GM23248 (cell line): ENCODE measurements around the gene NF1. TPM values are rescaled to one million over a fixed set of nuclear protein-coding genes. Genes with fewer than 3 reads are reported as not detected.

ENCODE experiments used
- DNase-seq: peaks from one replicate; pipeline ENCODE4 v3.0.0-alpha.2; 2015
- H2AFZ ChIP-seq: fragments of 200-600 bp; sonication (generic); 2 replicates; pipeline ENCODE4 v1.6.1; 2016; ENCODE audit warnings: antibody characterized with exemption
- H3F3A ChIP-seq: fragments of 200-600 bp; sonication (generic); 2 replicates; pipeline ENCODE4 v1.6.1; 2016; ENCODE audit warnings: mild to moderate bottlenecking, antibody characterized with exemption, mixed run types; ENCODE audit not compliant: insufficient read depth
- H3K27ac ChIP-seq: fragments of 200-600 bp; sonication (generic); 2 replicates; pipeline ENCODE4 v1.5.1; 2016; ENCODE audit warnings: mild to moderate bottlenecking
- H3K27me3 ChIP-seq: fragments of 200-600 bp; sonication (generic); replicated peaks from 2 replicates; pipeline ENCODE4 v1.6.1; 2016; ENCODE audit warnings: mild to moderate bottlenecking; ENCODE audit not compliant: insufficient read depth
- H3K36me3 ChIP-seq: fragments of 200-600 bp; sonication (generic); 2 replicates; pipeline ENCODE4 v1.6.1; 2016; ENCODE audit warnings: low read depth, mild to moderate bottlenecking
- H3K4me1 ChIP-seq: fragments of 200-600 bp; sonication (generic); 2 replicates; pipeline ENCODE4 v1.6.1; 2016; ENCODE audit warnings: mild to moderate bottlenecking; ENCODE audit not compliant: insufficient read depth
- H3K4me2 ChIP-seq: fragments of 200-600 bp; sonication (generic); one replicate; pipeline ENCODE4 v1.6.1; 2016; ENCODE audit warnings: mild to moderate bottlenecking; ENCODE audit not compliant: unreplicated experiment
- H3K4me3 ChIP-seq: fragments of 200-600 bp; sonication (generic); 2 replicates; pipeline ENCODE4 v1.5.1; 2016; ENCODE audit warnings: mild to moderate bottlenecking
- H3K79me2 ChIP-seq: fragments of 200-600 bp; sonication (generic); 2 replicates; pipeline ENCODE4 v1.6.1; 2016; ENCODE audit warnings: mild to moderate bottlenecking; ENCODE audit not compliant: insufficient read depth
- H3K9ac ChIP-seq: fragments of 200-600 bp; sonication (generic); 2 replicates; pipeline ENCODE4 v1.6.1; 2016; ENCODE audit warnings: mild to moderate bottlenecking
- H3K9me2 ChIP-seq: fragments of 200-600 bp; sonication (generic); 2 replicates; pipeline ENCODE4 v1.6.1; 2016; ENCODE audit warnings: mixed run types, mild to moderate bottlenecking, moderate library complexity; ENCODE audit not compliant: insufficient read depth
- H3K9me3 ChIP-seq: fragments of 200-600 bp; sonication (generic); one replicate; pipeline ENCODE4 v1.6.1; 2017; ENCODE audit warnings: low read depth
- H4K20me1 ChIP-seq: fragments of 200-600 bp; sonication (generic); 2 replicates; pipeline ENCODE4 v1.6.0; 2016; ENCODE audit not compliant: insufficient read depth
- EZH2 ChIP-seq: fragments of 200-600 bp; sonication (generic); IDR thresholded peaks from 2 replicates; pipeline ENCODE4 v1.6.1; 2018; ENCODE audit warnings: antibody characterized with exemption, mild to moderate bottlenecking; ENCODE audit not compliant: insufficient read depth, poor library complexity, severe bottlenecking
- EZH2phosphoT487 ChIP-seq: fragments of 200-600 bp; sonication (generic); IDR thresholded peaks from 2 replicates; pipeline ENCODE4 v1.6.1; 2018; ENCODE audit warnings: antibody characterized with exemption, moderate library complexity, mild to moderate bottlenecking, low read depth; ENCODE audit not compliant: insufficient read depth
- WGBS, 2 experiments: methylation state at CpG; one replicate each; pipeline ENCODE4 v1.1.6; 2015 to 2017; ENCODE audit warnings: low lambda C conversion rate in 2 of 2, low coverage in 1 of 2; ENCODE audit errors: missing lambda C conversion rate in 2 of 2; 5-methylcytosine and 5-hydroxymethylcytosine counted together
- in situ Hi-C: fragments of 300-500 bp; cut with MboI; formaldehyde crosslinking; loops from 2 replicates; pipeline ENCODE4 v1.15.0; 2020
- polyA plus RNA-seq: library from polyadenylated mRNA; unstranded; fragments of >200 nt; fragmentation: Nextera tagmentation; extraction: Ambion mirVana; gene quantifications from 2 replicates; pipeline ENCODE4 v1.2.1, GENCODE V29; 2016
- total RNA-seq: library from RNA; depleted of rRNA; stranded (reverse); fragments of >200 nt; shearing (Covaris generic); gene quantifications from 2 replicates; pipeline ENCODE4 v1.2.3, GENCODE V29; 2014

Gene NF1
- total and polyA plus RNA-seq, 2 experiments from 2014 or later: 6.1 to 24.4 TPM

- Histone ChIP-seq H2AFZ (no peak overlapping the region), H3K9ac (no peak overlapping the region), H3K4me2 (no peak overlapping the region), H4K20me1 (no peaks in the 10 kb centered on the region), H3K9me2 (no peaks in the 10 kb centered on the region), H3K36me3 (no peaks in the 10 kb centered on the region), H3K4me1 (no peaks in the 10 kb centered on the region), H3K27ac (no peak overlapping the region), H3K9me3 (no peaks in the 10 kb centered on the region), H3K27me3 (no peaks in the 10 kb centered on the region), H3F3A (no peaks in the 10 kb centered on the region), H3K4me3 (no peak overlapping the region), H3K79me2 (peaks cover 100% of the 10 kb centered on the region)
- no peak for DNase-seq
- in situ Hi-C loops: no loop called here
- WGBS, 2 experiments: 98 to 99% methylated on average over 3 of the region's 3 CpGs
- TF ChIP-seq EZH2phosphoT487 (no peak), EZH2 (no peak)
Measured at GRCh38 chr17:31144428-31144827, 49.7 kb downstream of the NF1 start.

GRCh38 chr17:31144836-31145235 lies 50.1 kb downstream of the NF1 start:
- DNase-seq: no peak
- no peaks in the 10 kb centered on the region for H3K36me3 ChIP-seq
- no peak overlapping the region for H3K27ac ChIP-seq
- no peaks in the 10 kb centered on the region for H3K9me2 ChIP-seq
- H4K20me1 ChIP-seq: no peaks in the 10 kb centered on the region
- in situ Hi-C loops: no loop called here
- no peaks in the 10 kb centered on the region for H3K27me3 ChIP-seq
- H3K4me1 ChIP-seq: no peaks in the 10 kb centered on the region
- no peak overlapping the region for H3K4me2 ChIP-seq
- no peaks in the 10 kb centered on the region for H3K9me3 ChIP-seq
- H2AFZ ChIP-seq: no peak overlapping the region
- H3K4me3 ChIP-seq: no peak overlapping the region
- no peak overlapping the region for H3K9ac ChIP-seq
- no peaks in the 10 kb centered on the region for H3F3A ChIP-seq
- no peak for TF ChIP-seq EZH2
- no peak for TF ChIP-seq EZH2phosphoT487
- 84 to 85% methylated on average over 7 of the region's 7 CpGs for WGBS, 2 experiments
- H3K79me2 ChIP-seq: peaks cover 100% of the 10 kb centered on the region

- Histone ChIP-seq H3K9me3 (no peaks in the 10 kb centered on the region), H3K4me1 (no peaks in the 10 kb centered on the region), H3K4me3 (no peak overlapping the region), H3K36me3 (no peaks in the 10 kb centered on the region), H3K9me2 (no peaks in the 10 kb centered on the region), H3F3A (no peaks in the 10 kb centered on the region), H3K27ac (no peak overlapping the region), H3K9ac (no peak overlapping the region), H2AFZ (no peak overlapping the region), H3K4me2 (no peak overlapping the region), H3K27me3 (no peaks in the 10 kb centered on the region), H4K20me1 (no peaks in the 10 kb centered on the region), H3K79me2 (peaks cover 98% of the 10 kb centered on the region)
- 94 to 100% methylated on average over 3 of the region's 3 CpGs for WGBS, 2 experiments
- DNase-seq: no peak
- TF ChIP-seq EZH2: no peak
- no peak for TF ChIP-seq EZH2phosphoT487
- in situ Hi-C loops: no loop called here
Measured at GRCh38 chr17:31147507-31148202, 52.9 kb downstream of the NF1 start.

DNA sequence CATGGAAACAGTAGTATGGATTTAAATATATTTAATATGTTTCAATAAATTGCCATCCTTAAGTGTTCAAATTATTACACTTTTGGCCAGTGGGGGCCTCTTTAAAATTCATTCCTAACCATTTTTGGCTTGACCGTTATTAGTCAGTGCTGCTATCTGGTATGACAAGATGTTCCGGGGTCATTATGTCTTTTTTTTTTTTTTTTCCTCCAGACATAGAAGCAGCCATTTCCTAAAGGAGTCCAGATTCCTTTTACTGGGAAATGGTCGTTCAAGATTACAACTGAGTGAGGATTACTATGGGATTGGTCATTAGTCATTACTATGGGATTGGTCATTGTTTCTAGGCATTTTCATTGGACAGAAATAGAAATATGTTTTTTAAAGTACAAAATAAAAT lies 53.4 kb downstream of the NF1 start:
- no peak for DNase-seq
- H3K9me2 ChIP-seq: no peaks in the 10 kb centered on the region
- no peak overlapping the region for H2AFZ ChIP-seq
- no peak overlapping the region for H3K4me2 ChIP-seq
- H3K27ac ChIP-seq: no peak overlapping the region
- H3K27me3 ChIP-seq: no peaks in the 10 kb centered on the region
- TF ChIP-seq EZH2 (no peak), EZH2phosphoT487 (no peak)
- no peaks in the 10 kb centered on the region for H4K20me1 ChIP-seq
- H3K4me1 ChIP-seq: no peaks in the 10 kb centered on the region
- H3K9me3 ChIP-seq: no peaks in the 10 kb centered on the region
- H3K4me3 ChIP-seq: no peak overlapping the region
- no peak overlapping the region for H3K9ac ChIP-seq
- in situ Hi-C loops: no loop called here
- H3F3A ChIP-seq: no peaks in the 10 kb centered on the region
- 92 to 94% methylated on average over 3 of the region's 3 CpGs for WGBS, 2 experiments
- no peaks in the 10 kb centered on the region for H3K36me3 ChIP-seq
- peaks cover 97% of the 10 kb centered on the region for H3K79me2 ChIP-seq
